Neural progenitor cell (in vitro differentiated cells): ENCODE results near the gene CXCL3. TPM values are rescaled to one million over a fixed set of nuclear protein-coding genes. Genes with fewer than 3 reads are reported as not detected.

Experiments
- DNase-seq: peaks from one replicate; pipeline ENCODE4 v3.0.0-alpha.2; 2016; ENCODE audit warnings: low spot score
- H2AFZ ChIP-seq: fragments of 200-600 bp; sonication (generic); replicated peaks from 2 replicates; pipeline ENCODE4 v1.6.1; 2016; ENCODE audit warnings: antibody characterized with exemption
- H3F3A ChIP-seq: fragments of 200-600 bp; sonication (generic); 2 replicates; pipeline ENCODE4 v1.6.1; 2016; ENCODE audit warnings: antibody characterized with exemption, low read depth
- H3K27ac ChIP-seq: fragments of 200-600 bp; sonication (generic); 2 replicates; pipeline ENCODE4 v1.5.1; 2016; ENCODE audit warnings: mild to moderate bottlenecking
- H3K27me3 ChIP-seq: fragments of 200-600 bp; sonication (generic); 2 replicates; pipeline ENCODE4 v1.6.1; 2016; ENCODE audit warnings: mild to moderate bottlenecking, moderate library complexity
- H3K36me3 ChIP-seq: fragments of 200-600 bp; sonication (generic); 2 replicates; pipeline ENCODE4 v1.5.1; 2016
- H3K4me1 ChIP-seq: fragments of 200-600 bp; sonication (generic); 2 replicates; pipeline ENCODE4 v1.6.1; 2016; ENCODE audit warnings: mixed run types
- H3K4me2 ChIP-seq: fragments of 200-600 bp; sonication (generic); 2 replicates; pipeline ENCODE4 v1.6.1; 2016
- H3K4me3 ChIP-seq: fragments of 200-600 bp; sonication (generic); 2 replicates; pipeline ENCODE4 v1.5.1; 2016
- H3K79me2 ChIP-seq: fragments of 200-600 bp; sonication (generic); 2 replicates; pipeline ENCODE4 v1.6.1; 2016; ENCODE audit warnings: low read depth
- H3K9ac ChIP-seq: fragments of 200-600 bp; sonication (generic); 2 replicates; pipeline ENCODE4 v1.6.1; 2016
- H3K9me3 ChIP-seq: fragments of 200-600 bp; sonication (generic); 2 replicates; pipeline ENCODE4 v1.5.1; 2016; ENCODE audit warnings: low read depth
- H4K20me1 ChIP-seq: fragments of 200-600 bp; sonication (generic); 2 replicates; pipeline ENCODE4 v1.6.1; 2016; ENCODE audit warnings: low read depth
- H3K27ac Mint-ChIP-seq: 3 replicates; pipeline ENCODE4 v1.8.0; 2021; ENCODE audit warnings: mixed read lengths
- H3K27me3 Mint-ChIP-seq: 2 replicates; pipeline ENCODE4 v1.8.0; 2022; ENCODE audit warnings: low read depth, mild to moderate bottlenecking, inconsistent platforms, moderate library complexity, mixed read lengths; ENCODE audit not compliant: insufficient read depth
- H3K36me3 Mint-ChIP-seq: 3 replicates; pipeline ENCODE4 v1.8.0; 2021; ENCODE audit warnings: mixed read lengths
- H3K4me1 Mint-ChIP-seq: 3 replicates; pipeline ENCODE4 v1.8.0; 2021; ENCODE audit warnings: mixed read lengths
- H3K4me3 Mint-ChIP-seq: 3 replicates; pipeline ENCODE4 v1.8.0; 2021; ENCODE audit warnings: mild to moderate bottlenecking, moderate library complexity, mixed read lengths
- H3K9me3 Mint-ChIP-seq: 3 replicates; pipeline ENCODE4 v1.8.0; 2020; ENCODE audit warnings: mixed read lengths
- CTCF ChIP-seq: fragments of 200-600 bp; sonication (generic); IDR thresholded peaks from 2 replicates; pipeline ENCODE4 v1.5.1; 2017; ENCODE audit warnings: antibody characterized with exemption, mild to moderate bottlenecking
- EZH2 ChIP-seq: fragments of 200-600 bp; sonication (generic); IDR thresholded peaks from 2 replicates; pipeline ENCODE4 v1.6.1; 2017; ENCODE audit warnings: antibody characterized with exemption, mild to moderate bottlenecking, moderate library complexity
- EZH2phosphoT487 ChIP-seq: fragments of 200-600 bp; sonication (generic); IDR thresholded peaks from 2 replicates; pipeline ENCODE4 v1.6.1; 2017; ENCODE audit warnings: antibody characterized with exemption
- total RNA-seq: library from RNA; depleted of rRNA; stranded (reverse); fragments of >200 nt; gene quantifications from 2 replicates; pipeline ENCODE4 v1.2.3, GENCODE V29; 2015; ENCODE audit warnings: low replicate concordance

The CXCL3 gene
- total RNA-seq, 1 donor from 2014 or later = 1.5 TPM

DNA sequence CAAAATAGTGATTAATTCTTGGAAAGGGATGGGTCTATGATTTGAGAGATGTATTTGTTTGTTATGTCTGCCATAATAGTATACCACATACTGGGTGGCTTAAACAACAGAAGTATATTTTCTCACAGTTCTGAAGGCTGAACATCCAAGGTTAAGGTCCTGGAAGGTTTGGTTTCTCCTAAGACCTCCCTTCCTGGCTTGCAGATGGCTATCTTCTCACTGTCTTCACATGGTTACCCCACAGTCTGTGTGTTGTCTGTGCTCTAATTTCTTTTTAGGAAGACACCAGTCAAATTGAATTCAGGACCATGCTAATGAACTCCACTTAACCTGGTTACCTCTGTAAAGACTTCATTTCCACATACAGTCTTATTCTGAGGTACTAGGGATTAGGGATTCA lies 34.9 kb upstream of the CXCL3 start:
- H3K4me1 Mint-ChIP-seq = no peaks in the 10 kb centered on the region
- H4K20me1 ChIP-seq = no peaks in the 10 kb centered on the region
- H3F3A ChIP-seq = no peaks in the 10 kb centered on the region
- H3K27me3 ChIP-seq = no peaks in the 10 kb centered on the region
- H3K4me3 Mint-ChIP-seq = no peak overlapping the region
- H3K4me3 ChIP-seq = no peak overlapping the region
- no peaks in the 10 kb centered on the region for H3K36me3 ChIP-seq
- H3K4me2 ChIP-seq = no peak overlapping the region
- no peak overlapping the region for H3K27ac Mint-ChIP-seq
- no peak overlapping the region for H2AFZ ChIP-seq
- H3K9ac ChIP-seq = no peak overlapping the region
- H3K4me1 ChIP-seq = no peaks in the 10 kb centered on the region
- no peaks in the 10 kb centered on the region for H3K27me3 Mint-ChIP-seq
- peaks cover 7% of the 10 kb centered on the region for H3K9me3 ChIP-seq
- H3K36me3 Mint-ChIP-seq = no peaks in the 10 kb centered on the region
- H3K27ac ChIP-seq = no peak overlapping the region
- H3K9me3 Mint-ChIP-seq = peaks cover 2% of the 10 kb centered on the region
- no peak for TF ChIP-seq CTCF
- no peak for TF ChIP-seq EZH2phosphoT487
- TF ChIP-seq EZH2 = no peak
- H3K79me2 ChIP-seq = no peaks in the 10 kb centered on the region
- no peak for DNase-seq

DNA sequence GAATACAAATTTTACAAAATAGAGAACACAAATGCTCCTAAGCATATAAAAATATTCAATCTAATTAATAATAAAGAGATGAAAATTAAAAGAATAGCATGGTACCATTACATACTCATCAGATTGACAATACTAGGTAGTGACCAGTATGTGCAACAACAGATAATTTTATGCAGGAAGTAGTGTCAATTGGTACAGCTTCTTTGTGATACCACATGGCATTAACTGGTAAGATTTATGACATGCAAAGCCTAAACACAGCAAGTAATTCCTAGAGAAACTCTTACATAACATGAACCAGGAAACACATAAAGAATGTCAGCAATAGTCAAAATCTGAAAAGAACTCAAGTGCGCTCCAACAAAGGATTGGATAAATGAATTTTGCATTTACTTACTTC lies 34.2 kb upstream of the CXCL3 start:
- H3K4me3 ChIP-seq = no peak overlapping the region
- Mint-ChIP-seq H3K4me1 (no peaks in the 10 kb centered on the region), H3K9me3 (peaks cover 2% of the 10 kb centered on the region), H3K4me3 (no peak overlapping the region), H3K27ac (no peak overlapping the region), H3K27me3 (no peaks in the 10 kb centered on the region), H3K36me3 (no peaks in the 10 kb centered on the region)
- H3K27me3 ChIP-seq = no peaks in the 10 kb centered on the region
- H3K4me1 ChIP-seq = no peaks in the 10 kb centered on the region
- H3F3A ChIP-seq = no peaks in the 10 kb centered on the region
- H2AFZ ChIP-seq = no peak overlapping the region
- no peak overlapping the region for H3K4me2 ChIP-seq
- peaks cover 7% of the 10 kb centered on the region for H3K9me3 ChIP-seq
- no peak overlapping the region for H3K27ac ChIP-seq
- H3K79me2 ChIP-seq = no peaks in the 10 kb centered on the region
- no peaks in the 10 kb centered on the region for H3K36me3 ChIP-seq
- no peak overlapping the region for H3K9ac ChIP-seq
- H4K20me1 ChIP-seq = no peaks in the 10 kb centered on the region
- DNase-seq = no peak
- TF ChIP-seq CTCF (no peak), EZH2 (no peak), EZH2phosphoT487 (no peak)

DNA sequence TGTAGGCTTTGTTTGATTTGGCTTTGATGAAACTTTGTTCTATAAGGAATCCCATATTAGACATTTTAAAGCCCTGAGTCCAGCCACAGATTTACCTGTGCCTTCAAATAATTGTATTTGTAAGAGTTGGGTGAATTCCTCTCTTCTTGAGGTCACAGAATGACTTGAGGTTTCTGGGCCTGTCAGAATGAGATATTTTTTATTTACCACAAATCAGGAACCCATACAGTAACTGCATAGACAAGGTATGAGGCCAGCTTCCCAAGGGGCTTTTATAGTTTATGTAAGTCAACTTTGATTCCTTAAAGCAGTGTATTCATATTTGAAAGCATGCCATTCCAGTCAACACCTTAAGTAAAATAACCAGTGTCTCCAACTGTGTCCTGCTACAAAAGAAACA lies 29.1 kb upstream of the CXCL3 start:
- Histone ChIP-seq H3K4me2 (no peak overlapping the region), H3K27ac (no peak overlapping the region), H3K79me2 (no peaks in the 10 kb centered on the region), H3K36me3 (no peaks in the 10 kb centered on the region), H3K27me3 (no peaks in the 10 kb centered on the region), H3K4me1 (no peaks in the 10 kb centered on the region), H3K9me3 (peaks cover 7% of the 10 kb centered on the region), H3K4me3 (no peak overlapping the region), H3K9ac (no peak overlapping the region), H2AFZ (no peak overlapping the region), H3F3A (no peaks in the 10 kb centered on the region), H4K20me1 (no peaks in the 10 kb centered on the region)
- no peak overlapping the region for H3K27ac Mint-ChIP-seq
- TF ChIP-seq EZH2 (no peak), EZH2phosphoT487 (no peak), CTCF (no peak)
- H3K36me3 Mint-ChIP-seq = no peaks in the 10 kb centered on the region
- H3K4me3 Mint-ChIP-seq = no peak overlapping the region
- H3K9me3 Mint-ChIP-seq = peaks cover 2% of the 10 kb centered on the region
- H3K4me1 Mint-ChIP-seq = no peaks in the 10 kb centered on the region
- no peaks in the 10 kb centered on the region for H3K27me3 Mint-ChIP-seq
- no peak for DNase-seq

GRCh38 chr4:74066232-74066631 lies 27.7 kb upstream of the CXCL3 start:
- Histone ChIP-seq H3K9me3 (peaks cover 7% of the 10 kb centered on the region), H3K27ac (no peak overlapping the region), H2AFZ (no peak overlapping the region), H3K4me1 (no peaks in the 10 kb centered on the region), H3K4me3 (no peak overlapping the region), H3K9ac (no peak overlapping the region), H4K20me1 (no peaks in the 10 kb centered on the region), H3K27me3 (no peaks in the 10 kb centered on the region), H3F3A (no peaks in the 10 kb centered on the region), H3K4me2 (no peak overlapping the region), H3K36me3 (no peaks in the 10 kb centered on the region), H3K79me2 (no peaks in the 10 kb centered on the region)
- DNase-seq = no peak
- no peak overlapping the region for H3K27ac Mint-ChIP-seq
- H3K9me3 Mint-ChIP-seq = peaks cover 2% of the 10 kb centered on the region
- no peaks in the 10 kb centered on the region for H3K36me3 Mint-ChIP-seq
- no peaks in the 10 kb centered on the region for H3K27me3 Mint-ChIP-seq
- H3K4me3 Mint-ChIP-seq = no peak overlapping the region
- H3K4me1 Mint-ChIP-seq = no peaks in the 10 kb centered on the region
- TF ChIP-seq EZH2phosphoT487 = no peak
- no peak for TF ChIP-seq CTCF
- TF ChIP-seq EZH2 = no peak
